ENCODE results near the gene OR1F1.
"Not testable (repeated sequence)": the region's sequence is repeated elsewhere in the genome, so short reads cannot be mapped to it uniquely, and the experiment has no call there.

Gene OR1F1

GRCh38 chr16:3187798-3188674, at the start of gene OR1F1:
TSS of gene OR1F1 (plus strand) at chr16:3188204.
- DNase-seq, result peak; percentile 47

GRCh38 chr16:3138342-3138741, 49.7 kb upstream of the OR1F1 start:
- no peak for DNase-seq

DNA sequence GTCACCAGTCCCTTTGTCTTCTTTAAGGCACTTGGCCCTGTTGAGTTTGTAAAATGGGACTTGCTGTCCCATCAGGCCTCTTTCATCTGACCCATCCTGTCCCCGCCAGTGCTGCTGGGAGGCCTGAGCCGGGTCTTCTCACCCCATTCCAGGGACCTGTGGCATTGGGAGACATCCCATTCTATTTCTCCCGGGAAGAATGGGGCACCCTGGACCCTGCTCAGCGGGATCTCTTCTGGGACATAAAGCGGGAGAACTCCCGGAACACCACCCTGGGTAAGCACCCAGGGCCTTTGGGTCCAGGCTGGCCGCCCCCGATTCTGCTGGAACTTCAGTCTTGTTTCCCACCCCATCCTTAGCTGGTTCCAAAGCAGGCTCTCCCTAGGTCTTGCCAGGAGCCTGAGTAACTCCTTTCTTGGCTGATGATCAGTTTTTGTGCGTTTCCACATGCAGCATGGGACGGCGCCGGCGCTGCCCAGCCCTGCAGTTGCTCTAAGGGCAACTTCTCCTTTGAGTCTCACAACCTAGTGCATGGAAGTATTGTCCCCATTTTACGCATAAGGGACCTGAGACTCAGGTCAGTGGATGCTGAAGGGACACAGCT, 49.1 kb upstream of the OR1F1 start:
- no peak for DNase-seq

GRCh38 chr16:3139561-3139960, 48.4 kb upstream of the OR1F1 start:
- DNase-seq, result not testable (repeated sequence)

DNA sequence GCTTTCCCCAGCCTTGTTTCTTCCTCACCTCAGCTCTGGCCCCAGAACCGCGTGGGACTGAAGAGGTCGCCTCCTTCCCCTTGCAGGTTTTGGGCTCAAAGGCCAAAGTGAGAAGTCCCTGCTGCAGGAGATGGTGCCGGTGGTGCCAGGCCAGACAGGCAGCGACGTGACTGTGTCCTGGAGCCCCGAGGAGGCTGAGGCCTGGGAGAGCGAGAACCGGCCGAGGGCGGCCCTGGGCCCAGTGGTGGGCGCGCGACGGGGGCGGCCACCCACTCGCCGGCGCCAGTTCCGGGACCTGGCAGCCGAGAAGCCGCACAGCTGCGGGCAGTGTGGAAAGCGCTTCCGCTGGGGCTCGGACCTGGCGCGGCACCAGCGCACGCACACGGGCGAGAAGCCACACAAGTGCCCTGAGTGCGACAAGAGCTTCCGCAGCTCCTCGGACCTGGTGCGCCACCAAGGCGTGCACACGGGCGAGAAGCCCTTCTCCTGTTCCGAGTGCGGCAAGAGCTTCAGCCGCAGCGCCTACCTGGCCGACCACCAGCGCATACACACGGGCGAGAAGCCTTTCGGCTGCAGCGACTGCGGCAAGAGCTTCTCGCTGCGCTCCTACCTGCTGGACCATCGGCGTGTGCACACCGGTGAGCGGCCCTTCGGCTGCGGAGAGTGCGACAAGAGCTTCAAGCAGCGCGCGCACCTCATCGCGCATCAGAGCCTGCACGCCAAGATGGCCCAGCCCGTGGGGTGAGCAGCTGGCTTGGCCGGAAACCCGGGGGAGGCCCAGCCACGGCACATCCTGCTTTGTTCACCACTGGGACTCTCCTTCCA, 47.2 kb upstream of the OR1F1 start:
- DNase-seq, result no peak

DNA sequence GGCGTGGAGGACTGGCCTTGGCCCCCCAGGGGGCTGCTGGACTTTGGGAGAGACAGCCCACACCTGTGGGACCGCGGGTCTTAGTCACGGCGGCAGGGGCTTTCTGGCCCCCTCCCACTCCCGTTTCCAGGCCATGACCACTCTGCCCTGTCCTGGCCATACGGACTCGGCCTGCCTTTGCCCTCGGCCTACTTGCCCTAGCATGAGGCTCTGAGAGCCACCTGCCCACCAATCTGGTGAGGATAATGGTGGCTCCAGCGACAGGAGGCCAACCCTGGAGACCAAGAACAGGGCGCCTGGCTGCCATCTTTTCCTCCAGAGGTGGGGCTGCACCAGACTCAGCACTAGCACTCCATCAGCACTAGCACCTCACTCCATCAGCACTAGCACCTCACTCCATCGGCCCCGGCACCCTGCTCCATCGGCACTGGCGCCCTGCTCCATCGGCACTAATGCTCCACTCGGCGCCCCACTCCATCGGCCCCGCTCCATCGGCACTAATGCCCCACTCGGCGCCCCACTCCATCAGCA, 46.2 kb upstream of the OR1F1 start:
- DNase-seq, result no peak

DNA sequence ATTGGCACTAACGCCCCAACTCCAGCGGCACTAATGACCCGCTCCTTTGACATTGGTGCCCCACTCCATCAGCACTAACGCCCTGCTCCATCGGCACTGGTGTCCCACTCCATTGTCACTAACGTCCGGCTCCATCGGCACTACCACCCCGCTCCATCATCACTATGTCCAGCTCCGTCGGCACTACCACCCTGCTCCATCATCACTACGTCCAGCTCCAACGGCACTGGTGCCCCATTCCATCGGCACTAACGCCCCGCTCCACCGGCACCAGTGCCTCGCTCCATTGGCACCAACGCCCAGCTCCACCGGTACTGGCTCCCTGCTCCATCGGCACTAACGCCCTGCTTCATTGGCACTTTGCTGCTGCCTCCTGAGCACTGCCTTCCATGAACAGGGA, 45.7 kb upstream of the OR1F1 start:
- DNase-seq, result no peak

DNA sequence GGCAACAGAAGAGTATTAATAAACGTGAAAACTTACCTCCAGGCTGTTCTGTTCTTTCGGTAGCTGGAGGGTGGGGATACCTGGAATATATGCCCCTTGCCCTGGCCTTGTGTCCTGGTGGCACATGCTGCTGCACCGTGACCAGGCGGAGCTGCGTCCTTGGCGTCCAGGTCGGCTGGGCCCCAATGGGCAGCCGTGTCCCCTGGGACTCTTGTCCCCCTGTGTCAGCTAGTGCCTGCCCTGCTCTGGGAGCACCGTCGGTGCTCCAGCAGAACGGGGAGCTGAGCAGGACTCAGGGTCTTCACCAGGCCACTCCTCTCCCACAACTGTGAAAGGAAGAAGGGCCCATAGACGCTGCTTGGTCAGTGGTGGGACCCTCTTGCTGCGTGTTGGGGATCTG, 45.2 kb upstream of the OR1F1 start:
- DNase-seq, result no peak

- DNase-seq, result no peak
Measured at GRCh38 chr16:3143189-3143588, 44.8 kb upstream of the OR1F1 start.

GRCh38 chr16:3143598-3144320, 44.2 kb upstream of the OR1F1 start:
- no peak for DNase-seq

DNA sequence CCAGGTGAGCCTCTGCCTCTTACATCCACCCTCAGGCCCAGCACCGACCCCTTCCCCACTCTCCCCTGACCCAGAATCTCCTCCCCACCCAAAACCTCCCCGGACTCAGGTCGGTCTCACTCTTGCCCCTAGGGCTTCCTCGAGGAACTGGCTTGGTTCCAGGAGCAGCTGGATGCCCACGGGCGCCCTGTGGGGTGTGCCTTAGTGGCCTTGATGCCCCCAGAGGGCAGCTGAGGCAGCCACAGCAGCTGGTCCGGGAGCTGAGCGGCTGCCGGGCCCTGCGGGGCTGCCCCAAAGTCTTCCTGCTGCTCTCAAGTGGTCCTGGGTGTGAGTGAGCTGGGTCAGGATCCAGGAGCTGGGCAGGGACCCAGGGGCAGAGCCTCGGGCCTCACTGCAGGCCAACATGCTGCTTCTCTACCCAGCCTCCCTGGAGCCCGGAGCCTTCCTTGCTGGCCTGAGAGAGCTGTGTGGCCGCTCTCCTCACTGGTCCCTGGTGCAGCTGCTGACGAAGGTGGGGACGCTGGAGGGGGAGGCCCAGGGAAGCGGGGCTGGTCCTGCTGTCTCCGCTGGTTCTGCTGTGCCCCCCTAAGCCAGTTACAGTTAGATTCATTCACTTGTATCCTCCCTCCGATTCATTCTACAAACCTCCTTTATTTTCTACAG, 43.6 kb upstream of the OR1F1 start:
- DNase-seq, result no peak

GRCh38 chr16:3145151-3145550, 42.9 kb upstream of the OR1F1 start:
- no peak for DNase-seq

DNA sequence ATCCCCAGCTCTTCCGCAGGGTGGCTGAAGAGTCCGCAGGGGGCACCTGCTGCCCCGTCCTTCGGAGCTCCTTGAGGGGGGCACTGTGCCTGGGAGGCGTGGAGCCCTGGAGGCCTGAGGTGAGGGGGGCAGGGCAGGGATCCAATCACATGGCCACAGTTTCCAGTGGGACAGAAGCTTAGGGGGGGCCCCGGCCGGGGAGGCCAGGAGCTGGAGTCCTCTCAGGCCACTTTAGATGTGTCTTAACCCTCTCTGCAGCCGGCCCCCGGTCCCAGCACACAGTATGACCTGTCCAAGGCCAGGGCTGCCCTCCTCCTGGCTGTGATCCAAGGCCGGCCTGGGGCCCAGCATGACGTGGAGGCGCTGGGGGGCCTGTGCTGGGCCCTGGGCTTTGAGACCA, 42.3 kb upstream of the OR1F1 start:
- no peak for DNase-seq

- DNase-seq, result no peak
Measured at GRCh38 chr16:3147046-3147756, 40.8 kb upstream of the OR1F1 start.

DNA sequence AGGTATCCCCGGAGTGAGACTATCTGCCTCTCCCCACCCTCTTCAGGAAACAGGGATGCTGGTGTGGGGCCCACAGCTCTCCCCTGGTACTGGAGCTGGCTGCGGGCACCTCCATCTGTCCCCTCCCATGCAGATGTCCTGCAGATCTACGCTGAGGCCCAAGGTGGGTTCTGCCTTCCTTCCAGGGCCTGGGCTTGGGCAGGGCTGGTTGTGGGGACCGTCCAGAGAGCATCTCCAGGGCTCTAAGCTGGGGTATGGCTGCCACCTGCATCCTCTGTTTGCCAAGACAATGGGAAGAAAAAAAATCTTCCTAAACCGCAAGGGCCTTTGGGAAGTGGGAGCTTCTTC, 40.3 kb upstream of the OR1F1 start:
- no peak for DNase-seq

GRCh38 chr16:3148256-3149192, 39.5 kb upstream of the OR1F1 start:
- no peak for DNase-seq

- DNase-seq, result no peak
Measured at GRCh38 chr16:3149193-3149530, 38.8 kb upstream of the OR1F1 start.

DNA sequence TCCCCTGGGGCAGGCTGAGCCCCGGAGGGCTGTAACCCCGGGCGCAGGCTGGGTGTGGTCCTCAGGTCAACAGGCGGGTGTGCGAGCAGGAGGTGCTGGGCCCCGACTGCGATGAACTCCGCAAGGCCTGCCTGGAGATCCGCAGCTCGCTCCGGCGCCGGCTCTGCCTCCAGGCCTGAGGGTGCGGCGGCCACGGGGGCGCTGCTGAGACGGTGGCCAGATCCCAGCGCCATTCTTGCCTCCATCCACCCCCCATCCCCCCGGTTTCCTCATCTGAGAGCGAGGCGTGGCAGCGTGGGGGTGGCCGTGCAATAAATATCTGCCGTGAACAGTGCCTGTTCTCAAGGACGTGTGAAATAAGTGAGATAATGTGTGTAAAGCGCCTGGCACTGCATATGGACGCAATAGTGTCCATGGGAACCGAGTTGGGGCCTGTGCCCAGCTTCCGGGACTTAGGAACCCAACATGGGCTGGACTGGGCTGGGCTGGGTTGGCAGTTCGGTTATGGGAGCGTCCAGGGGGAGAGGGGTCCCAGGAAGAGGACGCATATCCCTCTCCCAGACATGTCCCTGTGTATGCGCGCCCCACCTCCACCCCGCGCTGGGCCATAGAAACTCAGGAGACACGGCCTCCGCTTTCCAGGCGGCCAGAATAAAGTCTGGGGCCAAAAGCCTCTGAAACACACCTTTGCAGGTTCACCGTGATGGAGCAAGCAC, 38.2 kb upstream of the OR1F1 start:
- peak; percentile 53 for DNase-seq

GRCh38 chr16:3150346-3151218, 37.4 kb upstream of the OR1F1 start:
- DNase-seq, result peak; percentile 99
